ENCODE results near the gene EFL1.

GRCh38 chr15:82139823-82140268 lies 122.7 kb downstream of the EFL1 start:
- TF ChIP-seq ATF3 (IDR thresholded peaks at IDR 0.05; ENCODE audit: insufficient read depth, low read depth, low read length) (no peak), CTCF (IDR thresholded peaks at IDR 0.05; ENCODE audit: control extremely low read depth in 1 of 3, insufficient read depth in 1 of 3, low read depth in 1 of 3, low read length in 3 of 3) (peak in 2 of 3 experiments; percentile 55 to 58; a peak in 2 of 4 replicates), JUN (IDR thresholded peaks at IDR 0.05; ENCODE audit: low read depth, low read length) (no peak), POLR2AphosphoS5 (IDR thresholded peaks at IDR 0.05; ENCODE audit: low read depth, low read length) (no peak), ASH2L (IDR thresholded peaks at IDR 0.05; ENCODE audit: low read length) (no peak), SP1 (IDR thresholded peaks at IDR 0.05; ENCODE audit: low read depth, low read length) (no peak), CHD2 (IDR thresholded peaks at IDR 0.05; ENCODE audit: low read length) (no peak), SIX5 (IDR thresholded peaks at IDR 0.05; ENCODE audit: low read depth, low read length) (no peak), SP4 (IDR thresholded peaks at IDR 0.05; ENCODE audit: low read length) (no peak), RXRA (IDR thresholded peaks at IDR 0.05; ENCODE audit: insufficient read depth, low read depth, low read length) (no peak), GTF2F1 (IDR thresholded peaks at IDR 0.05; ENCODE audit: borderline replicate concordance, low read depth, low read length) (no peak), CEBPB (IDR thresholded peaks at IDR 0.05; ENCODE audit: low read depth, low read length) (no peak), JUND (IDR thresholded peaks at IDR 0.05; ENCODE audit: low read length) (no peak), POLR2A (IDR thresholded peaks at IDR 0.05; ENCODE audit: control extremely low read depth in 1 of 2, low read depth in 2 of 2, low read length in 2 of 2) (no peak)
